ENCODE results near the gene ACTL7A.

DNA sequence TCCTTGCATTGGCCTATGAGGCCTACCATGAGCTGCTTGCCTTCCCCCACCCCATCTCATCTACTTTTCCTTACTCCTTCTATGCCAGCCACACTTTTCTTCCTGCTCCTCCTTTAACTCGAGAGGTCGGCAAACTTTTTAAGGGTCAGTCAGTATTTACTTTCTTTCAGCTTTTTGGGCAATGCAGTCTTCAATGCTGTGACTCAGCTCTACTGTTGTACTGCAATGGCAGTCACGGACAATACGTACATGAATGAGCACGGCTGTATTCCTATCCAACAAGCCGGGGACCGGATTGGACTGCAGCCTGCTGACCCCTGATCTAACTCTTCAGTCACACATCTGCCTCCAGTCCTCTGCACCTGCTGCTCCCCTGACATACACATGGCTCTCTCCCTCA, 602 bp upstream of the ACTL7A start:
- TF ChIP-seq CREB1 (CRISPR knock-in tag; IDR thresholded peaks at IDR 0.05; ENCODE audit: low read depth) = no peak
- TF ChIP-seq, protein P1, sequence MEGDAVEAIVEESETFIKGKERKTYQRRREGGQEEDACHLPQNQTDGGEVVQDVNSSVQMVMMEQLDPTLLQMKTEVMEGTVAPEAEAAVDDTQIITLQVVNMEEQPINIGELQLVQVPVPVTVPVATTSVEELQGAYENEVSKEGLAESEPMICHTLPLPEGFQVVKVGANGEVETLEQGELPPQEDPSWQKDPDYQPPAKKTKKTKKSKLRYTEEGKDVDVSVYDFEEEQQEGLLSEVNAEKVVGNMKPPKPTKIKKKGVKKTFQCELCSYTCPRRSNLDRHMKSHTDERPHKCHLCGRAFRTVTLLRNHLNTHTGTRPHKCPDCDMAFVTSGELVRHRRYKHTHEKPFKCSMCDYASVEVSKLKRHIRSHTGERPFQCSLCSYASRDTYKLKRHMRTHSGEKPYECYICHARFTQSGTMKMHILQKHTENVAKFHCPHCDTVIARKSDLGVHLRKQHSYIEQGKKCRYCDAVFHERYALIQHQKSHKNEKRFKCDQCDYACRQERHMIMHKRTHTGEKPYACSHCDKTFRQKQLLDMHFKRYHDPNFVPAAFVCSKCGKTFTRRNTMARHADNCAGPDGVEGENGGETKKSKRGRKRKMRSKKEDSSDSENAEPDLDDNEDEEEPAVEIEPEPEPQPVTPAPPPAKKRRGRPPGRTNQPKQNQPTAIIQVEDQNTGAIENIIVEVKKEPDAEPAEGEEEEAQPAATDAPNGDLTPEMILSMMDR (conservative IDR thresholded peaks at IDR 0.05; ENCODE audit: low read depth in 2 of 2) = no peak
- no peak for TF ChIP-seq POLR2AphosphoS5 (IDR thresholded peaks at IDR 0.05; ENCODE audit: low read depth)
- TF ChIP-seq EZH2 (IDR thresholded peaks at IDR 0.05; ENCODE audit: low read depth, unreplicated experiment) = no peak
